HG03460 (cell line): ENCODE data around the gene ASPDH.
"Not testable (repeated sequence)": the region's sequence is repeated elsewhere in the genome, so short reads cannot be mapped to it uniquely, and the experiment has no call there.

Experiments used
- ATAC-seq: cut with Tn5 transposase; IDR thresholded peaks from one replicate; pipeline ENCODE4 v1.9.1; 2021; ENCODE audit not compliant: unreplicated experiment

Gene ASPDH

DNA sequence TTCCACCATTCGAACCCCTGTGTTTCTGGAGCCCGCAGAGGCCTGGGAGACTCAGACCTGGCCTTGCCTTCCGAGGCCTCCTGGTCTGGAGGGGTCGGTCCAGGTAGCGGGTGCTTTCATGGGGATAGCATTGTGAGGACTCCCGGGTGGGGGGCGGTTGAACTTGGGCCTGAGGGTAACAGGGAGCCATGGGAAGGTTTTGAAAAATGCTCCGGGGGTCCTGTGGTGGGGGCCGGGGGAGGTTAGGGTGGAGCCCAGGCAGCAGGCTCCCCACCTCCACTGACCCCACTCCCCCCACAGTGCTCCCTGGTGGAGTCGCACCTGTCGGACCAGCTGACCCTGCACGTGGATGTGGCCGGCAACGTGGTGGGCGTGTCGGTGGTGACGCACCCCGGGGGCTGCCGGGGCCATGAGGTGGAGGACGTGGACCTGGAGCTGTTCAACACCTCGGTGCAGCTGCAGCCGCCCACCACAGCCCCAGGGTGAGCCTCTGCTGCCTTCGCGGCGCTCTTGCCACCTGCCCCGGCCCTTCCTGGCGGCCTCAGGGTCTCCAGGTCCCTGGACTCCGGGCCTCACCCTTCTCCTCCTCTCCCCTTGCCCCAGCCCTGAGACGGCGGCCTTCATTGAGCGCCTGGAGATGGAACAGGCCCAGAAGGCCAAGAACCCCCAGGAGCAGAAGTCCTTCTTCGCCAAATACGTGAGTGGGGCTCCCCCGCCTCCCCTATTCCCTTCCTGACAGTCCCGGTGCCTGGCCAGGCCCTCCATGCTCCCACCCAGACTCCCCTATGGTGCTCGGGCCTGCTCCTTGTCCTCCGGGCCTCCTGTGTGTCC, 33.2 kb downstream of the ASPDH start:
- ATAC-seq, result no peak

DNA sequence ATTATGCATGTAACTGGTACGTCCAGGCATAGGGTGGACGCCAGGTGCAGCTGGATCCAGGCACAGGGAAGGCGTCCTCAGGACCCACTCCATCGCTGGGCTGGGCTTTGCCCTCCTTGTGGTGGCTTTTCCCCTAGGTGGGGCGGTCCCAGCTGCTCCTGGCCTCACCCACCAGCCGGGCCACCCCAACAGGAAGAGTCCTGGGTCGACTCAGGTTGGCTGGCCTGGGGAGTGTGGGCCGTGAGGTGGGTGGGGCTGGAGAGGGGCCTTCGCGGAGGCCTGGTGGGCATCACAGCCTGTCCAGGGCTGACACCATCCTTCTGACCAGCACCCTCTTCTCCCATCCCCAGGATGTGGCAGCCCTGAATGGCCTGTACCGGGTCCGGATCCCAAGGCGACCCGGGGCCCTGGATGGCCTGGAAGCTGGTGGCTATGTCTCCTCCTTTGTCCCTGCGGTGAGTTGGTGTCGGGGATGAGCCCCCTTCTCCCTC, 33.9 kb downstream of the ASPDH start:
- no peak for ATAC-seq

DNA sequence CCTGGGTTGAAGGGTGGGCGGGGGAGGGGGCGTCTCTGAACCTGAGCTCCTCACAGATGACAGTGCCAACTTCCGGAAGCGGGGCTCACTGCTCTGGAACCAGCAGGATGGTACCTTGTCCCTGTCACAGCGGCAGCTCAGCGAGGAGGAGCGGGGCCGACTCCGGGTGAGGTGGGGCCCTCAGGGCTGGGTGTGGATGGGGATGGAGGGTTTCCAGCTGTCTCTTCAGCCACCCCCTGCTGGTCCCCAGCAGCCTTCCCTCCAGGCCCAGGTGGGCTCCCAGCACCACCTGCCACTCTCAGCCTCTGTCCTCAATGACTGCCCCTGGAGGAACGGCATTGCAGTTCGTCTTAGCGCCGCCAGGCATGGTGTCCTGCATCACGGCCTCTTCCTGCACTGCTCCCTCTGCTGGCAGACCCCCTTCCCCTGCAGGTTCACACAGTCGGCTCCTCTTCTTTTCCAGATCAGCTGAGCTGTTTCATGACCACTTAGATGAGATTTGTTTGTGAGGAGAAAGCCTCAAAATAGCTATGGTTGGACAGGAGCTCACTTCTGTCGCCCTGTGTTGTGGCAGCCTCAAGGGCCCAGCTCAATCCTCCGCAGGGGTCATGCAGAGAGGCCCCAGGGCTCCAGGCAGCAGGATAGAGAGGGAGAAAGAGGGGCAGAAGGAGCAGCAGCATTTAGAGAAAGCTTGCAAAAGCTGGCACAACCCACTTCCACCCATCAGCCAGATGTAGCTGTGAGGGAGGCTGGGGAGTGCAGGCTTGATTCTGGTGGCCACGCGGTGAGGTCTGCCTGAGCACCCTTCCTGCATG, 34.6 kb downstream of the ASPDH start:
- no peak for ATAC-seq

DNA sequence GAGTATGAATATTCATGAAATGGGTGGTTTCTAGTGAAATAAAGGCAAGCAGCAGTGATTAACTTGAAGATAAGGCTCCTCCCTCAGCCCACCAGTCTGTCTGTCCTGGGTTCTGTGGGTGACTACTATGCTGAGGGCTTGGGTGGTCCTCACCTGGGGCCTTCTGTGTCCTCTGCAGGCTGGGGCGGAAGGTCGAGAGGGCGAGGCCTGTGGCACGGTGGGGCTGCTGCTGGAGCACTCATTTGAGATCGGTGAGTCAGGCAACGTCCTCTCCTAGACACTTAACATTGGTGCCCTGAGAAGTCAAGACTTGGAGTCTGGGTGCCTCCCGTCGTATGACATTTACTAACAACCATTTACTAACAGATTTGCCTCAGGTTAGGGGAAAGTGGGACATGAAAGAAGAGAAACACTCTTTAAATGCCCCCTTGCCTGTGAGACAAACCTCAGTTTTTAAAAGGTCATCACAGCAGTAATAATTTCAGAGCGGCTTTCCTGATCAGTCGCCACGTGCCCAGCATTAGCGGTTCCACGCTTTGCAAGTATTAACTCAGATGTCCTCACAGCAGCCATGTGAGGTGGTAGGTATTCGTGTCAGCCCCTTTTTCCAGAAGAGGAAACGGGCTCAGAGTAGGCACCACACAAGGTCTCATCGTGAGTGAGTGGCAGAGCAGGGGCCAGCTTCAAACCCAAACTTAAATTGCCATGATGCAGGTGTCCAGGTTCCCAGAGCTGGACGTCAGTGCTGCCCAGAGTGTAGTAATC, 35.8 kb downstream of the ASPDH start:
- ATAC-seq, result no peak

DNA sequence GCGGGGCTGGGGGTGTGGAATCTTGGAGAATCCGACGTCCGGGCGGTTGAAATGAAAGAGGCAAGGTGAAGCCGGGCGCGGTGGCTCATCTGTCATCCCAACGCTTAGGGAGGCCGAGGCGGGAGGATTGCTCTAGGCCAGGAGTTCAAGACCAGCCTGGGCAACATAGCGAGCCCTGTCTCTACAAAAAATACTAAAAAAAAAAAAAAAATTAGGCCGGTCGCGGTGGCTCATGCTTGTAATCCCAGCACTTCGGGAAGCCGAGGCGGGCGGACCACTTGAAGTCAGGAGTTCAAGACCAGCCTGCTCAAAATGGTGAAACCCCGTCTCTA, 36.8 kb downstream of the ASPDH start:
- ATAC-seq, result no peak

DNA sequence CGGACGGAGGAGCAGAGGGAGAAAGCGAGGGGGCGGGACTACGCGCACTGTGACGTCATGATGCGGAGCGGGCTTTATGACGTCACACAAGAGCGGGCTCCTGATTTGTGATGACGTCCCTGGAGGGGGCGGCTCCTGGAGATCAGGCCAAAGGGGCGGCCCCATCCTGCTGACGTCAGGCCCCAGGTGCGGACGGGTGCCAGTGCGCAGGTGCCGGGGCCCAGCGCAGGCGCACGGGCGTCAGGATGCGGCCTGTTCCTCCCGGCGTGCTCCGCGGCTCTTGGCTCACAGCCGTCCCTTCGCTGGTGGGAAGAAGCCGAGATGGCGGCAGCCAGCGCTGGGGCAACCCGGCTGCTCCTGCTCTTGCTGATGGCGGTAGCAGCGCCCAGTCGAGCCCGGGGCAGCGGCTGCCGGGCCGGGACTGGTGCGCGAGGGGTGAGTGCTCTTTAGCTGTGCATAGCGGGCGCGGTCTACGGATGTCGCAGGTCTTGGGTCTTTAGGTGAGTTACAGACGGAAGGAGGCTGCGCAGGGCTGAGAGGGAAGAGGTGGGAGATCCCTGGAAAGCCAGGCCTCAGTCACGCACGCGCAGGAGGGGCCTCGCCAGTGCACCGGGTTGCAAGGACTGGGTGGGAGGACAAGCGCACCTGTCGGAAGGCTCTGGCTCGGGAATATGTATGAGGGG, 37.3 kb downstream of the ASPDH start, which contains the start of the genes EMC10 and GARIN5A:
Gene EMC10, plus strand, starts transcription at position 284 of the 683 bp plus-strand sequence. Its CDS starts 38 bp downstream, at position 322.
Gene GARIN5A, minus strand, starts transcription at position 625 of the 683 bp plus-strand sequence. Its CDS starts 460 bp downstream, at position 165.
- peak; percentile 79 for ATAC-seq

DNA sequence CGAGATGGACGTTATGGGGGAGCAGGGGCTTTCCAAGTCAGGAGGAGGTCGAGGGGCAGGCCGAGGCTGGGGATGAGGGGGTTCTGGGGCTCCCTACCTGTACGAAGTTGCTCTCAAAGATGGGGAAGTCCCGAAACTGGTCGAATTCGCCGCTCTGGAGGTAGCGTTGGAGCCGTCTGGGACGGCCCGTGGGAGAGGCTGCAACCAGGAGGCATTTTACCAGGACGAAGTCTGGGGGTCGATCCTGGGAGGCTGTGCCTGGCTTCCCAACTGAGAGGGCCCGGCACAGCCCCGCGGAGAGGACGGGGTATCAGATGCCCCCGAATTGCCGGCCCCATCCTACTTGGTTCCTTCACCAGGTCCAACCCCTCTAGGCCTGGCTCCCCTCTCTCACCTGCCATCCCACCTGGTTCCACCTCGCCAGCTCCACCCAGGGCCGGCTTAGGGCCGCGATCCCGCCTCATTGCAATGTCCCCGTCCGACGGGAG, 37.9 kb downstream of the ASPDH start:
- no peak for ATAC-seq

DNA sequence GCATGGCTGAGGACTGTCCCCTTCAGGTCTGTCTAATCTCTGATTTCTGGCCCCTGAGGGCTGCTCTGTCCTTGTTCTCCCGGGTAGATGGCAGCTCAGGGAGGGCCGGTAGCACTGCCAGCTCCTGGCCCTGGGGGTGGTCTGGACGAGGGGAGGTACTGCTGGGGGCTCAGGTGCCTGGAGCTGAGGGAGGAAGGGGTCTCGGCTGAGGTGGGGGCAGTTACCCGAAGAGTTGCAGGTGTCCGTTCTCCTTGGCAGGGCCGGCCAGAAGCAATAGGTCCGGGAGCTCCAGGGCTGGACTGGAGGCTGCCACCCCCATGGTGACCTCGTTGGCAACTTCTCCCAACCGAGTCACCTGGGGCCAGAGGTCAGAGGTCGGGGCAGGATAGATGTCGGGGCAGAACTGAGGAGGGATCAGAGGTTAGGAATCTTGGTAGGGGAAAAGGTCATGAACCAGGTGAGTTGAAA, 38.6 kb downstream of the ASPDH start:
- no peak for ATAC-seq

DNA sequence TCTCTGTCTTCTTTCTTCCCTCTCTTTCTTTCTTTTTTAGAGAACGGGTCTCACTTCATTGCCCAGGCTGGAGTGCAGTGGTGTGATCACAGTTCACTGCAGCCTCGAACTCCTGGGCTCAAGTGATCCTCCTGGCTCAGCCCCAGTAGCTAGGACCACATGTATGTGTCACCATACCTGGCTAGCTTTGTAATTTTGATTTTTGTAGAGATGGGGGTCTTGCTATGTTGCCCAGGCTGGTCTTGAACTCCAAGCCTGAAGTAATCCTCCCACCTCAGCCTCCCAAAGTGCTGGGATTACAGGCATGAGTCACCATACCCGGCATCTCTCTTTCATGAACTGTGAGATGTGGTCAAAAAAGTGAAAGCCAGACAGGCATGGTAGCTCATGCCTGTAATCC, 40.4 kb downstream of the ASPDH start:
- ATAC-seq, result not testable (repeated sequence)

DNA sequence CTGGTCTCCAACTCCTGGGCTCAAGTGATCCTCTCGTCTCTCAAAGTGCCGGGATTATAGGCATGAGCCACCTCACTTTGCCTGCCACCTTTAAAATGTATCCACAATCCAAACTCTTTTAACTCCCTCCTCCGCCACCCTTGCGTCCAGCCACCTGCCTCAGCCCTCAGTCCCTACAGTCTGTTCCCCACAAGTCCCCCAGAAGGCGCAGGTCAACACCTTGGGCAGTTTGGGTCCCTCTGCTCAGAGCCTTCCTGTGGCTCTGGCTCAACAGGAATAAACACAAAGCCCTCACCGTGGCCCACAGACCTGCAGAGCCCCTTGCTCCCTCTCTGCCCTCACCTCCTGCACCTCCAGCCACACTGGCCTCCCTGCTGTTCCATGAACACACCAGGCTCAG, 44.9 kb downstream of the ASPDH start:
- no peak for ATAC-seq

DNA sequence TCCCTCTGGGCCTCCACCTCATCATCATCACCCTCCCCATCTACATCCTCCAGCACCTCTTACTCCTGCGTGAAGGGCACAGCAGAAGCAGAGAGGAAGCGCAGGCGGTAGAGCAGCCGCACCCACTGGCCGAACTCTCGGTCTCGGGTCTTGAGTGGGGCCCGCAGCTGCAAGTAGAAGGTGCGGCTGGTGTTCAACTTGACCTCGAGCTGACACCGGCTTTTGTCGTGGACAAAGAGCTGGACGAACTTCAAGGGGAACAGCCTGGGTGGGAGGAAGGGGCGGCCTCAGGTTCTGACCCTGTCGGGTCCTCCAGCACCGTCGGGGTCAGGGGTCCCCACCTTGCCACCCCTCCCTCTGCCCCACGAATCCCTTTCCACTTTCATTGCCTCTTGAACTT, 46.1 kb downstream of the ASPDH start:
- ATAC-seq, result no peak

DNA sequence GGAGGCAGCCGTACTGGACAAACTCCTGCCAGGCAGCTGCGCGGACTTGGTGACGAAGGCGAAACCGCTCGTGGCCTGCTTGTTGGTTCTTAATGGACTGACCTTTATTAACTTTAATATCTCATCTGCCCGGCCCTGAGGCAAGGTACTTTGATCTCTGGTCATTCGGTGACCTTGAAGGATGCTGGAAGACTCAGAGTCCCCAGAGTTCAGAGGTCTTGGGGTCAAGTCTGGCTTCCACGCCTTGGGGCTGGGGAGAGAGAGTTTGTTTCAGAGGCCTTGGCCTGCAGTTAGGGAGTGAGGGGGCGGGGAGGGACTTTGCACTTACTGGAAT, 47.0 kb downstream of the ASPDH start:
- ATAC-seq, result no peak

DNA sequence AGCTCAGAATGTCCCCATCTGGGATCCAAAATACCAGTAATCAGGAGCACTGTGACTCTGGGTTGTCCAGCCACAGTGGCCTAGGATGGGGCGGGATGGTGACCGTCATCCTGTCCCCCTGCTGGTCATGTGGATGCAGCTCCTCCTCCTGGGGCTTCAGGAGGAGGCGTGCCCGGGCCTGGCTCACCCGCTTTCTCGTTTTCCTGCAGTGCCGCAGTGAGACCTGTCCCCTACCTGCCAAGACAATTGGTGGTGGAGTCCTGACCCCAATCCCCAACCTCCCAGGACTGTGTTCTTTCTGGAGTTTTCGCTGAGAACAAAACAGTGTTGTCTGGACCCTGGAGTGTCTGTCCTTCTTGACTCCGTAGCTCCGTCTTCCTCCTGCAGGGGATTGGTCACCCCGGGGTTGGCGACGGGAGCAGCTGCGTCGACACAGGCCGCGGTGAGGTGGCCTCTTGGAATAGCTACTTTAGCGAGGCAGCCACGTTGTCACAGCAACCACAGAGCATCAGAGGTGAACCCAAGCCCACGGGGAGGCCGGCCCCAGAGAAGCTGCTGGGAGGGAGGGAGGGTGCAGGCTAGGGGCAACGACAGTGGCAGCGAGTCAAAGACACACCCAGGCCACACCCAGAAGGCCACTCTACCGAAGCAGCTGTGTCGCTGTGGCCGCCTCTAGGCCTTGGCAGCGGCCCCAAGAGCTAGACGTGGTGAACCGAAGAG, 47.6 kb downstream of the ASPDH start:
- ATAC-seq, result no peak

DNA sequence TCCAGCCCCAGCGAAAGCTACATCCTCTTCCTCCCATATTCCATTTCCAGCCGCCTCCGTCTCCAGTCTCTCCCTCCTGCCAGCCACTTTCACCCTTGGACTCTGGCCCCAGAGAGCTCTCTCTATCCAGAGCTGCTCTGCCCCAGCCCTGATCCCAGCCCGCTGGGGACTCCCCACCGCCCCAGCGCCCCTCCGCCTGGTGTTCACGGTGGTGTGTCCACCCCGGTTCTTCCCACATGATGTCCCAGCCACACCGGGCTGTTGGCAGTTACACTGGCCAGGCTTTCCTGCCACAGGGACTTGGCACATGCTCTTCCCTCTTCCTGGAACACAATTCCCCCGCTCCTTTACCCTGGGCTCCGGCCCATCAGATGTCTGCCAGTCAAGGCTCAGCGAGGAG, 48.7 kb downstream of the ASPDH start:
- no peak for ATAC-seq

DNA sequence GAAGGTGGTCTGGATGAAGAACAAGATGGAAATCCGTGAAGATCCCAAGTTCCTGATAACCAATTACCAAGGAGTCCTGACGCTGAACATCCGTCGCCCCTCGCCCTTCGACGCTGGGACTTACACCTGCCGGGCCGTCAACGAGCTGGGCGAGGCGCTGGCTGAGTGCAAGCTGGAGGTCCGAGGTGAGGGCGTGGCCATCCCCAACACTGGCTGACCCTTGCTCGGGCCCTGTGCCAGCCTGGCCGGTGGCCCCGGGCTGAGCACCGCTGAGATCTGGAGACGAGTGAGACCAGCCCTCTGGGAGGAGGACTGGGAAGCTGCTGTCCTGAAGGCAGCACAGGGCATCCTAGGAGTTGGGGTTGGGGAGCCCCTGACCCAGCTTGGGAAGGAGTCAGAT, 49.4 kb downstream of the ASPDH start:
- ATAC-seq, result no peak

DNA sequence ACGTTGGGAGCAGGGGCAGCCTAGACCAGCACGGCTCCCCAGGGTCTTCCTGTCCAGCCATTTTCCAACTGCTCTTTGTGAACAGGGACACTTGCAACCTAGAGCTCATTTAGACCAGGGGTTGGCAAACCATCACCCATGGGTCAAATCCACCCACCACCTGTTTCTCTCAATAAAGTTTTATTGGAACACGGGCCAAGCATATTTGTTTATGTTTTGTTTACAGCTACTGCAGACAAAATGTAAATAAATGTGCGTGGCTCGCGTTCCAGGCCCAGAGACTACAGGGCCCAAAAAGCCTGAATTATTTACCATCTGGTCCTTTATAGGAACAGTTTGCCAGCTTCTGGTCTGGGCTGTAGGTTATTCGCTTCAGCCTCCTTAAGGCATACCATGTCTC, 50.7 kb downstream of the ASPDH start:
- no peak for ATAC-seq
